ENCODE data around the gene PRIMA1.

- TF ChIP-seq CTCF (IDR thresholded peaks at IDR 0.05) (no peak), POLR2A (IDR thresholded peaks at IDR 0.05) (no peak)
These were observed 105.1 kb downstream of the PRIMA1 start for GRCh38 chr14:93683226-93683625.

All from thyroid gland (tissue), 4 donors.